ENCODE measurements around the gene ANKRD33. TPM values are rescaled to one million over a fixed set of nuclear protein-coding genes. Genes with fewer than 3 reads are reported as not detected.

ANKRD33 gene
- total RNA-seq, 1 experiment from 2014 or later: 0.81 TPM

DNA sequence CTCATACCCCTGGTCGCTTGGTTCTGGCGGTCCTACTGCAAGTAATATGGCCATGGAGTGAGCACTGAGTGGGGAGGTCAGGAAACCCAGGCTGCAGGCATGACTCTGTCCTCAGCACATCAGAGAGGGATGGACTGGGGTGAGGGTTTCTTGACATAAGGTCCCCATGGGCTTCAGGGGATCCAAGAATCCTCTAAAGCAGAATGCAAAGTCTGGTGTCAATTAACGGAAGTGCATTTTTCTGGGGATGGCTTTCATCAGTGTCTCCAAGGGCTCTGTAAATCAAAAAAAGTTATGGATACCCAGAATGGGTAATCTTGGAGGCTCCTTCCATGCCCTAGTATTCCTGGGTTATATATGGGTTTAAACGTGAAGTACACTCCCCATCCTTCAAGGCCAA is 43.0 kb upstream of the ANKRD33 start:
- H3K79me1 ChIP-seq (ENCODE audit: insufficient read depth, low read depth, low read length, poor library complexity, severe bottlenecking): no peaks in the 10 kb centered on the region
- no peaks in the 10 kb centered on the region for H4K20me1 ChIP-seq (ENCODE audit: control insufficient read depth, insufficient read depth, insufficient read length)
- H3K9me3 ChIP-seq (ENCODE audit: control insufficient read depth, low read depth, low read length): no peaks in the 10 kb centered on the region
- H3K14ac ChIP-seq (ENCODE audit: insufficient read depth, low read length): no peak overlapping the region
- H2BK120ac ChIP-seq (ENCODE audit: low read depth, low read length, poor library complexity, severe bottlenecking): no peak overlapping the region
- Mint-ChIP-seq H3K4me1 (peaks cover 40 to 59% of the 10 kb centered on the region in 2 experiments), H3K9me3 (no peaks in the 10 kb centered on the region), H3K4me3 (no peak overlapping the region), H3K27ac (no peak overlapping the region), H3K27me3 (ENCODE audit: low read depth) (peaks cover 41% of the 10 kb centered on the region), H3K36me3 (ENCODE audit: insufficient read depth in 1 of 3, low read depth in 3 of 3) (peaks cover 0 to 14% (median 9%) of the 10 kb centered on the region in 3 experiments; a peak in 4 of 7 replicates)
- TF ChIP-seq CTCF (conservative IDR thresholded peaks at IDR 0.05): no peak
- no peak overlapping the region for H2BK5ac ChIP-seq (ENCODE audit: insufficient read length, low read length)
- H4K5ac ChIP-seq (ENCODE audit: insufficient read length, low read depth, low read length): no peak overlapping the region
- no peak overlapping the region for H2BK12ac ChIP-seq (ENCODE audit: insufficient read length, low read depth, low read length)
- H3K9ac ChIP-seq (ENCODE audit: extremely low read depth, insufficient read length, low read length): no peak overlapping the region
- no peak overlapping the region for H3K27ac ChIP-seq (ENCODE audit: insufficient read length, low read depth, low read length)
- H3K79me2 ChIP-seq (ENCODE audit: insufficient read depth, low read length): no peaks in the 10 kb centered on the region
- WGBS (ENCODE audit: extremely low coverage, insufficient read length, low lambda C conversion rate): no CpG with 5 or more reads among the region's 4 CpGs
- no peak overlapping the region for H3K23ac ChIP-seq (ENCODE audit: insufficient read length, low read depth, low read length)
- peaks cover 5% of the 10 kb centered on the region; the same call in 1 of the 2 replicates for H3K27me3 ChIP-seq (ENCODE audit: insufficient read depth, low read length)
- H3K4ac ChIP-seq (ENCODE audit: low read depth, low read length): no peak overlapping the region
- H2AK5ac ChIP-seq (ENCODE audit: insufficient read length, low read length): no peak overlapping the region
- no peak for DNase-seq
- H3K18ac ChIP-seq (ENCODE audit: insufficient read length, low read depth, low read length): no peak overlapping the region
- no peak overlapping the region for H3K56ac ChIP-seq (ENCODE audit: insufficient read length, low read depth, low read length)
- H3T11ph ChIP-seq (ENCODE audit: low read length): no peak overlapping the region
- no peak overlapping the region for H2AFZ ChIP-seq (ENCODE audit: low read length)
- peaks cover 20% of the 10 kb centered on the region for H3K23me2 ChIP-seq (ENCODE audit: insufficient read length, low read depth, low read length, poor library complexity, severe bottlenecking)
- H4K91ac ChIP-seq (ENCODE audit: insufficient read length, low read depth, low read length): no peak overlapping the region
- no peaks in the 10 kb centered on the region; the same call in 1 of the 2 replicates for H3K4me1 ChIP-seq (ENCODE audit: insufficient read depth, low read length)
- H2BK15ac ChIP-seq (ENCODE audit: low read depth, low read length): no peak overlapping the region
- no peak overlapping the region for H2BK20ac ChIP-seq (ENCODE audit: low read depth, low read length, poor library complexity, severe bottlenecking)
- H4K8ac ChIP-seq (replicated peaks; ENCODE audit: insufficient read length, low read depth, low read length): no peak overlapping the region
- H3K4me2 ChIP-seq (ENCODE audit: insufficient read depth, insufficient read length, low read length): no peak overlapping the region

Measured in H9 (cell line).